Smooth muscle cell (in vitro differentiated cells): ENCODE data around the gene GNPTG. TPM values are rescaled to one million over a fixed set of nuclear protein-coding genes. Genes with fewer than 3 reads are reported as not detected.

Source experiments
- DNase-seq: peaks from one replicate; lab custom pipeline; 2025; ENCODE audit not compliant: unreplicated experiment; lab: John Stamatoyannopoulos, UW
- H2AFZ ChIP-seq: fragments of 200-600 bp; sonication (generic); 2 replicates; pipeline ENCODE4 v1.6.0; 2016; ENCODE audit warnings: antibody characterized with exemption, low read depth, mild to moderate bottlenecking
- H3F3A ChIP-seq: fragments of 200-600 bp; sonication (generic); 2 replicates; pipeline ENCODE4 v1.6.0; 2017; ENCODE audit warnings: antibody characterized with exemption, low read depth
- H3K27ac ChIP-seq: fragments of 200-600 bp; sonication (generic); 2 replicates; pipeline ENCODE4 v1.5.1; 2016; ENCODE audit warnings: low read depth, mild to moderate bottlenecking
- H3K27me3 ChIP-seq: fragments of 200-600 bp; sonication (generic); 2 replicates; pipeline ENCODE4 v1.6.1; 2016; ENCODE audit warnings: low read depth, mild to moderate bottlenecking
- H3K36me3 ChIP-seq: fragments of 200-600 bp; sonication (generic); 2 replicates; pipeline ENCODE4 v1.5.1; 2016; ENCODE audit warnings: low read depth
- H3K4me1 ChIP-seq: fragments of 200-600 bp; sonication (generic); 2 replicates; pipeline ENCODE4 v1.5.1; 2016; ENCODE audit warnings: low read depth
- H3K4me2 ChIP-seq: fragments of 200-600 bp; sonication (generic); 2 replicates; pipeline ENCODE4 v1.6.0; 2016; ENCODE audit warnings: mild to moderate bottlenecking
- H3K4me3 ChIP-seq: fragments of 200-600 bp; sonication (generic); 2 replicates; pipeline ENCODE4 v1.5.1; 2016; ENCODE audit warnings: mild to moderate bottlenecking
- H3K79me2 ChIP-seq: fragments of 200-600 bp; sonication (generic); 2 replicates; pipeline ENCODE4 v1.6.0; 2016; ENCODE audit warnings: low read depth, mild to moderate bottlenecking
- H3K9ac ChIP-seq: fragments of 200-600 bp; sonication (generic); 2 replicates; pipeline ENCODE4 v1.6.0; 2016; ENCODE audit warnings: low read depth
- H3K9me3 ChIP-seq: fragments of 200-600 bp; sonication (generic); replicated peaks from 2 replicates; pipeline ENCODE4 v1.5.1; 2016; ENCODE audit warnings: low read depth
- H4K20me1 ChIP-seq: fragments of 200-600 bp; sonication (generic); 2 replicates; pipeline ENCODE4 v1.6.0; 2016; ENCODE audit warnings: low read depth
- CTCF ChIP-seq: fragments of 200-600 bp; sonication (generic); IDR thresholded peaks from 2 replicates; pipeline ENCODE4 v1.5.1; 2017; ENCODE audit warnings: borderline replicate concordance, mild to moderate bottlenecking, antibody characterized with exemption; ENCODE audit not compliant: insufficient read depth, poor library complexity, severe bottlenecking
- WGBS: methylation state at CpG from one replicate; pipeline ENCODE4 v1.1.7; 2016; ENCODE audit warnings: low lambda C conversion rate; 5-methylcytosine and 5-hydroxymethylcytosine counted together
- polyA plus RNA-seq: library from polyadenylated mRNA; unstranded; fragments of >200 nt; fragmentation: Nextera tagmentation; extraction: Ambion mirVana; gene quantifications from 2 replicates; pipeline ENCODE4 v1.2.1, GENCODE V29; 2016
- total RNA-seq: library from RNA; depleted of rRNA; stranded (reverse); fragments of >200 nt; gene quantifications from 2 replicates; pipeline ENCODE4 v1.2.3, GENCODE V29; 2014

Gene GNPTG
- total and polyA plus RNA-seq, 2 experiments from 2014 or later: 28.0 to 73.3 TPM

GRCh38 chr16:1325261-1325660 lies 26.5 kb upstream of the GNPTG start:
- Histone ChIP-seq H3K4me3 (no peak overlapping the region), H3K4me2 (no peak overlapping the region), H3K36me3 (no peaks in the 10 kb centered on the region), H3K79me2 (no peaks in the 10 kb centered on the region), H3K9me3 (no peaks in the 10 kb centered on the region), H3K27ac (no peak overlapping the region), H3K9ac (no peak overlapping the region), H2AFZ (no peak overlapping the region), H3K4me1 (no peaks in the 10 kb centered on the region), H3K27me3 (no peaks in the 10 kb centered on the region), H4K20me1 (peaks cover 42% of the 10 kb centered on the region), H3F3A (no peaks in the 10 kb centered on the region)
- TF ChIP-seq CTCF: no peak
- WGBS: 95% methylated on average over 15 of the region's 15 CpGs
- DNase-seq: no peak

- H4K20me1 ChIP-seq: peaks cover 38% of the 10 kb centered on the region
- no peaks in the 10 kb centered on the region for H3F3A ChIP-seq
- H3K27me3 ChIP-seq: peaks cover 5% of the 10 kb centered on the region
- H3K4me2 ChIP-seq: no peak overlapping the region
- H3K9ac ChIP-seq: no peak overlapping the region
- H3K4me1 ChIP-seq: no peaks in the 10 kb centered on the region
- no peak for DNase-seq
- no peak overlapping the region for H2AFZ ChIP-seq
- no peak overlapping the region for H3K4me3 ChIP-seq
- no peaks in the 10 kb centered on the region for H3K79me2 ChIP-seq
- no peak for TF ChIP-seq CTCF
- H3K36me3 ChIP-seq: no peaks in the 10 kb centered on the region
- no peak overlapping the region for H3K27ac ChIP-seq
- H3K9me3 ChIP-seq: no peaks in the 10 kb centered on the region
- WGBS: 86% methylated on average over 20 of the region's 20 CpGs
These were observed 25.9 kb upstream of the GNPTG start for GRCh38 chr16:1325673-1326371.

- no peak overlapping the region for H3K4me3 ChIP-seq
- peaks cover 10% of the 10 kb centered on the region for H3K27me3 ChIP-seq
- no peak overlapping the region for H3K9ac ChIP-seq
- H3K4me1 ChIP-seq: peaks cover under 1% of the 10 kb centered on the region
- H2AFZ ChIP-seq: no peak overlapping the region
- no peak for TF ChIP-seq CTCF
- H3K4me2 ChIP-seq: no peak overlapping the region
- no peaks in the 10 kb centered on the region for H3K79me2 ChIP-seq
- peaks cover 38% of the 10 kb centered on the region for H4K20me1 ChIP-seq
- no peak overlapping the region for H3K27ac ChIP-seq
- no peaks in the 10 kb centered on the region for H3K36me3 ChIP-seq
- WGBS: 86% methylated on average over 13 of the region's 17 CpGs
- no peak for DNase-seq
- no peaks in the 10 kb centered on the region for H3K9me3 ChIP-seq
- no peaks in the 10 kb centered on the region for H3F3A ChIP-seq
These were observed 25.3 kb upstream of the GNPTG start for GRCh38 chr16:1326391-1326790.
